Right cardiac atrium (tissue), 5 donors: ENCODE data around the gene MAP3K6. TPM values are rescaled to one million over a fixed set of nuclear protein-coding genes. Genes with fewer than 3 reads are reported as not detected.

Experiments used
- ATAC-seq, 2 donors: fragments of 200-7000 bp; cut with Tn5 transposase; one replicate each; pipeline versions ENCODE4 v1.8.0 to v1.9.1; 2020; ENCODE audit warnings: moderate library complexity in 2 of 2, mild to moderate bottlenecking in 1 of 2
- DNase-seq, 3 donors: peaks; one replicate each; pipeline ENCODE4 v3.0.0-alpha.2; 2020
- H3K27ac ChIP-seq: one replicate; pipeline ENCODE4 v1.5.1; 2013; ENCODE audit warnings: mild to moderate bottlenecking, low read length, control low read depth, moderate library complexity
- H3K27me3 ChIP-seq: one replicate; pipeline ENCODE4 v1.6.1; 2013; ENCODE audit not compliant: control insufficient read depth, insufficient read depth
- H3K4me1 ChIP-seq: one replicate; pipeline ENCODE4 v1.6.1; 2013; ENCODE audit warnings: low read length; ENCODE audit not compliant: control insufficient read depth, insufficient read depth
- H3K4me3 ChIP-seq: one replicate; pipeline ENCODE4 v1.5.1; 2013; ENCODE audit warnings: low read length, control low read depth
- H3K9me3 ChIP-seq: one replicate; pipeline ENCODE4 v1.6.1; 2013; ENCODE audit warnings: low read length; ENCODE audit not compliant: control insufficient read depth
- WGBS: extraction: QIAGEN DNeasy Blood & Tissue Kit; methylation state at CpG from one replicate; pipeline ENCODE4 v1.1.7; 2013; 5-methylcytosine and 5-hydroxymethylcytosine counted together
- intact Hi-C, 4 donors: fragments of 100-400 bp; cut with DNase I; formaldehyde crosslinking; loops; one replicate each; pipeline versions ENCODE4 v1.11.0 to v1.14.0; 2022 to 2023
- polyA plus RNA-seq: library from polyadenylated mRNA; stranded (reverse); fragments of 200-250 nt; gene quantifications from one replicate; pipeline ENCODE4 v1.2.3, GENCODE V29; 2013
- total RNA-seq, 4 donors: library from RNA; stranded (reverse); fragmentation: NEBNext Ultra II Directional; extraction: Animal tissue kit (Norgen Biotek cat#: 25700); gene quantifications; one replicate each; pipeline ENCODE4 v1.2.1, GENCODE V29; 2021
- donor health status: healthy with polysubstance abuse.
- donor health status: DM: no; HTN: yes; CAD: no.
- donor health status: DM: no; HTN: no; CAD: no.
- donor health status: DM: no; HTN: yes; CAD: no; lungs with severe emphysema.
- donor health status: DM: yes; HTN: yes; CAD: no.

The MAP3K6 gene
- total and polyA plus RNA-seq, 5 donors: 40.7 to 52.7 (median 47.5) TPM

DNA sequence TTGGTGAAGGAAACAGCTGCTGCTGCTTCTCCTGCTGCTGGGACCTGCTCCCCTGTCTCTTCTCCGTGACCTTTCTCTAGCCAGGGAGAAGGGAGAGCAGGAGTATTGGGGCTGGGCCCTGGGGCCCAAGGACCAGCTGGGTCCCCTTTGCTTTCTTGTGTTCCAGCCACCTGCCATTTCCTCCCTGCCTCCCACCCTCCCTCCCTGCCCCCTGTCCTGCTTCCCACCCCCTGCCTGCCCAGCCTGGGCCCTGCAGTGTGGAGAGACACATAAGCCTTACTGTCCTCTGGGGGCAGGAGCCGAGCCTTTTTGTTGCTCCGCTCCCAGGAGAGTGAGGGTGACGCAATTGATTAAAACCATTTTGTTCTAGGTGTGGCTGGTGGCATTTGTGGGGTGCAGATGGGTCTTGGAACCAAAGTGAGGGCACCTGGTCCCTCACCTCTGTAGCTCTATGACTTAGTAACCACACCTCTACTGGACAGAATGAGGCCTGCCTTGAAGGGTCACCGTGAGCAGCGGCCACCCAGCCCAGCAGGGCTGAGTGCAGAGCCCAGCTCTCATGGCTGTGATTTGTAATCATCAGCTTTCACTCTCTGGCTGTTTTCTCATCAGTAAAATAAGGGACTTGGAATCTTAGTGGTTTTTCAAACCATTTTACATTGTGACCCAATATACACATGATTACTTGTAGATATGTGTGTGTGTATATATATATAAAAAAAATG, 58.7 kb downstream of the MAP3K6 start:
- 86% methylated on average over 6 of the region's 6 CpGs for WGBS

DNA sequence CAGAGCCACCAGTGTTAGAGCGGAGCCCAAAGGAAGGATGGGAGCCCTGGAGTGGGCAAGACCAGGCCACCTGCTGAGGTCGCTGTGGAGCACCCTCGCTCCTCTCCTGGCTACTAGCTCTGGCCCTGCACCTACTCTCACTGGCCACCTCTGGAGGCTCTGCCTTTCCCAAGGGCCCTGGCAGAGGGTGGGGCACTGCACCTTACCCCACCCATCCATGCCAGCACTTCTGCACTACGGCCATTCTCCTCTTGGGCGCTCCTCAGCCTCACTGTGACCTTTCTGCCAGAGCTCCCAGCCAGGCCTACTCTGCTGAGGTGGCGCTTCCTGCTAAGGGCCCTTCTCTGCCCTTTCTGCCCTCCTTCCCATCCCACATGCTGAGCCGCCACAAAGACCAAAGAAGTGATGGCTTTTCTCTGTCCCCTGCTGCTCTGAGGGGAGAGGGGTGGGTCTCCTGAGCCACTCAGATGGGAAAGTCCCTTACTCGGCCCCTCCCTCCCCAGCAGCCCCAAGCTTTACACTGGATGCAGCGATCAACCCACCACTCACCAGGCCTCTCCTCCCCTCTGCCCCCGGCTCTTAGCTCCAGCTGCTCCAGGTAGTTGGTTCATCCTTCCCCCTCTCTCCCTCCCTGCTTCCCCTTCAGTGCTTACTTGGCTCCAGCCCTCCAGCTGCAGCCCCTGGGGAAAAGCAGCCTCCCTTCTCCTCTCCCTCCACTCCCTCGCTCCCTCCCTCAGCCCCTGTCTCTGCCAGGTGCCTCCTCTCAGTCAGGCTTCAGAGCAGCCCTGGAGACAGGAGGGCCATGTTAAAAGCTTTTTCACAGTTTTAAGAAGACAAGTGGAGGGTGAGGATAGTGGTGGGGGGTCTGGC, 59.6 kb downstream of the MAP3K6 start:
- intact Hi-C loops: no loop called here
- ATAC-seq (peak; percentile 8 to 17), DNase-seq (no peak)
- WGBS: 82% methylated on average over 11 of the region's 11 CpGs
- Histone ChIP-seq H3K9me3 (no peaks in the 10 kb centered on the region), H3K27ac (no peak overlapping the region), H3K4me1 (no peaks in the 10 kb centered on the region), H3K4me3 (no peak overlapping the region), H3K27me3 (no peaks in the 10 kb centered on the region)

More for the DNA sequence above, 58.7 kb downstream of the MAP3K6 start:
- H3K9me3 ChIP-seq: no peaks in the 10 kb centered on the region
- DNase-seq: no peak
- no peaks in the 10 kb centered on the region for H3K27me3 ChIP-seq
- H3K4me1 ChIP-seq: no peaks in the 10 kb centered on the region
- intact Hi-C loops: no loop called here
- H3K27ac ChIP-seq: no peak overlapping the region
- no peak for ATAC-seq
- H3K4me3 ChIP-seq: no peak overlapping the region

- H3K4me1 ChIP-seq: no peaks in the 10 kb centered on the region
- H3K9me3 ChIP-seq: no peaks in the 10 kb centered on the region
- H3K27ac ChIP-seq: no peak overlapping the region
- intact Hi-C loops: no loop called here
- DNase-seq: peak in 1 of 3 donors; percentile 38
- WGBS: 87% methylated on average over 11 of the region's 11 CpGs
- H3K27me3 ChIP-seq: no peaks in the 10 kb centered on the region
- no peak for ATAC-seq
- H3K4me3 ChIP-seq: no peak overlapping the region
These were observed 60.7 kb downstream of the MAP3K6 start for GRCh38 chr1:27306071-27306470.

Other genes starting within 250 kb of the MAP3K6 start
- gene SLC9A1, start 211.8 kb downstream of the MAP3K6 start, total RNA-seq: 10 to 100 TPM; 22.8 to 39.3 (median 35.4) TPM
- gene SLC9A1, start 211.8 kb downstream of the MAP3K6 start, polyA plus RNA-seq: 21.5 TPM
- 10 to 100 TPM; 61.8 to 75.2 (median 72.4) TPM for gene WDTC1, start 132.3 kb downstream of the MAP3K6 start, total RNA-seq
- gene WDTC1, start 132.3 kb downstream of the MAP3K6 start, polyA plus RNA-seq: 53.0 TPM
- 10 to 100 TPM; 20.8 to 29.5 (median 27.1) TPM for gene TMEM222, start 44.8 kb downstream of the MAP3K6 start, total RNA-seq
- gene TMEM222, start 44.8 kb downstream of the MAP3K6 start, polyA plus RNA-seq: 26.9 TPM
- gene SYTL1, start 24.9 kb downstream of the MAP3K6 start, total RNA-seq: 1 to 10 TPM in 3 of 4 donors, under 1 TPM in 1; 0.39 to 2.9 (median 2.0) TPM
- gene SYTL1, start 24.9 kb downstream of the MAP3K6 start, polyA plus RNA-seq: 2.1 TPM
- gene FCN3, start 7.9 kb upstream of the MAP3K6 start, total RNA-seq: 10 to 100 TPM in 3 of 4 donors, 1 to 10 TPM in 1; 5.8 to 46.0 (median 11.9) TPM
- gene FCN3, start 7.9 kb upstream of the MAP3K6 start, polyA plus RNA-seq: 98.1 TPM
- gene CD164L2, start 16.4 kb upstream of the MAP3K6 start, total RNA-seq: not detected
- not detected for gene CD164L2, start 16.4 kb upstream of the MAP3K6 start, polyA plus RNA-seq
- 1 to 10 TPM in 1 of 4 donors, under 1 TPM in 3; 0.46 to 3.3 (median 0.68) TPM for gene GPR3, start 25.7 kb upstream of the MAP3K6 start, total RNA-seq
- gene GPR3, start 25.7 kb upstream of the MAP3K6 start, polyA plus RNA-seq: 1.7 TPM
- gene WASF2, start 123.2 kb upstream of the MAP3K6 start, total RNA-seq: 10 to 100 TPM; 64.4 to 77.9 (median 71.5) TPM
- gene WASF2, start 123.2 kb upstream of the MAP3K6 start, polyA plus RNA-seq: 22.1 TPM
- 10 to 100 TPM; 40.4 to 53.5 (median 50.6) TPM for gene AHDC1, start 237.2 kb upstream of the MAP3K6 start, total RNA-seq
- gene AHDC1, start 237.2 kb upstream of the MAP3K6 start, polyA plus RNA-seq: 26.3 TPM